K562 (cell line): ENCODE measurements around the gene ASPHD2.

Experiments used
- BACH1 ChIP-seq: fragments of 200-800 bp; sonication (Bioruptor generic); IDR thresholded peaks from 2 replicates; pipeline ENCODE4 v1.6.1; 2016; ENCODE audit warnings: missing genetic modification characterization, missing compliant biosample characterization
- CTBP1 ChIP-seq: fragments of 450-650 bp; IDR thresholded peaks from 2 replicates; pipeline ENCODE4 v1.6.1; 2016; ENCODE audit warnings: borderline replicate concordance
- FOXA1 ChIP-seq: fragments of 450-650 bp; IDR thresholded peaks from 2 replicates; pipeline ENCODE4 v1.6.1; 2016; ENCODE audit warnings: mild to moderate bottlenecking, borderline replicate concordance
- NBN ChIP-seq: fragments of 450-650 bp; IDR thresholded peaks from 2 replicates; pipeline ENCODE4 v1.6.1; 2016; ENCODE audit warnings: low read depth, mild to moderate bottlenecking
- POLR2AphosphoS5 ChIP-seq: IDR thresholded peaks from 2 replicates; pipeline ENCODE4 v1.6.1; 2011; ENCODE audit warnings: mild to moderate bottlenecking, low read depth, low read length, moderate library complexity; ENCODE audit not compliant: control insufficient read depth, insufficient read depth
- RBBP5 ChIP-seq: fragments of 200-600 bp; sonication (generic); IDR thresholded peaks from 2 replicates; pipeline ENCODE4 v1.6.1; 2012; ENCODE audit warnings: borderline replicate concordance, mild to moderate bottlenecking, low read length, control low read depth, inconsistent platforms; ENCODE audit not compliant: insufficient read depth, poor library complexity, severe bottlenecking
- SIN3A ChIP-seq, 2 experiments: fragments of 150-350 bp in 1 of 2; IDR thresholded peaks; 2 replicates each; pipeline ENCODE4 v1.6.1; 2011 to 2016; ENCODE audit warnings: borderline replicate concordance in 2 of 2, low read depth in 2 of 2, low read length in 2 of 2, mild to moderate bottlenecking in 2 of 2, moderate library complexity in 2 of 2; ENCODE audit not compliant: control insufficient read depth in 1 of 2
- ZNF707 ChIP-seq: fragments of 250-450 bp; sonication (Bioruptor Pico); conservative IDR thresholded peaks from 2 replicates; pipeline ENCODE4 v1.8.0; 2022; ENCODE audit warnings: inconsistent platforms, mild to moderate bottlenecking, moderate library complexity
- TF ChIP-seq, protein P1 (sequence below), 3 experiments: IDR thresholded peaks in 2 of 3; conservative IDR thresholded peaks in 1 of 3; 2 replicates each; pipeline ENCODE4 v1.5.1; 2011 to 2012; ENCODE audit warnings: low read length in 3 of 3, mild to moderate bottlenecking in 3 of 3, control low read depth in 2 of 3, improper control_type of control experiment in 1 of 3, inconsistent platforms in 1 of 3, low read depth in 1 of 3, mixed read lengths in 1 of 3, moderate library complexity in 1 of 3; ENCODE audit not compliant: insufficient read depth in 2 of 3
- TF ChIP-seq, protein P2 (sequence below): sonication (generic); formaldehyde crosslinking; IDR thresholded peaks from 2 replicates; pipeline ENCODE4 v1.5.0; 2020; ENCODE audit warnings: missing genetic modification reagents
- TF ChIP-seq, protein P3 (sequence below): fragments of 450-650 bp; IDR thresholded peaks from 2 replicates; pipeline ENCODE4 v1.6.1; 2017; ENCODE audit warnings: antibody characterized with exemption, mild to moderate bottlenecking
- TF ChIP-seq, protein P4 (sequence below): sonication (generic); formaldehyde crosslinking; IDR thresholded peaks from 2 replicates; pipeline ENCODE4 v1.8.0; 2023; ENCODE audit warnings: missing genetic modification reagents, mild to moderate bottlenecking, borderline replicate concordance

DNA sequence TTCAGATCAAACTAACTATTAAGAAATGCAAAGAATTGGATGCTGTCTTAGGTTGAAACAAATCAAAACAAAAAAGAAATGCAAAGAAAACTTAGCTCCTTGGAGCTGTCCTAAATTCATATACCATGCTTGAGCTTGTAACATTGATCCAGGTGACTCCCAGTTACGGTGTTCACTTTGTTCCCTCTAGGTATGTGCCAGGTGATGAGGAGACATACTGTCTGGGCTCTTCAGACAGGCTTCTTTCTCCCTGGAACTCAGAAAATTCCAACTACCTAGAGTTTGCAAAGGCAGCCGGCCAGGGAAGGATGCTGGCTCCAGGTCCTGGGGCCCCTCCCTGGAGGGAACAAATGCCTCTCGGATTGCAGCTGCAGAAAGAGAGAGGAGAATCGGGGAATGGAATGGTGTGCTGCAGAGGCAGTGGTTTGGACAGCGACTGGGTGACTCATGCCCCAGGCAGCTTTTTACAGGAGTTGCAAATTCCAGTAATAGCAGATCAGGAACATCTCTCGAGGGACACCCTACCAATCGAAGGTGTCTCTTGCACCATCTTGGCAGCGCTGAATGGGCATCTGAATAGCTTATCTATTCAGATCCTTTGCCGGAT, 12.3 kb upstream of the ASPHD2 start:
- TF ChIP-seq, protein P1, sequence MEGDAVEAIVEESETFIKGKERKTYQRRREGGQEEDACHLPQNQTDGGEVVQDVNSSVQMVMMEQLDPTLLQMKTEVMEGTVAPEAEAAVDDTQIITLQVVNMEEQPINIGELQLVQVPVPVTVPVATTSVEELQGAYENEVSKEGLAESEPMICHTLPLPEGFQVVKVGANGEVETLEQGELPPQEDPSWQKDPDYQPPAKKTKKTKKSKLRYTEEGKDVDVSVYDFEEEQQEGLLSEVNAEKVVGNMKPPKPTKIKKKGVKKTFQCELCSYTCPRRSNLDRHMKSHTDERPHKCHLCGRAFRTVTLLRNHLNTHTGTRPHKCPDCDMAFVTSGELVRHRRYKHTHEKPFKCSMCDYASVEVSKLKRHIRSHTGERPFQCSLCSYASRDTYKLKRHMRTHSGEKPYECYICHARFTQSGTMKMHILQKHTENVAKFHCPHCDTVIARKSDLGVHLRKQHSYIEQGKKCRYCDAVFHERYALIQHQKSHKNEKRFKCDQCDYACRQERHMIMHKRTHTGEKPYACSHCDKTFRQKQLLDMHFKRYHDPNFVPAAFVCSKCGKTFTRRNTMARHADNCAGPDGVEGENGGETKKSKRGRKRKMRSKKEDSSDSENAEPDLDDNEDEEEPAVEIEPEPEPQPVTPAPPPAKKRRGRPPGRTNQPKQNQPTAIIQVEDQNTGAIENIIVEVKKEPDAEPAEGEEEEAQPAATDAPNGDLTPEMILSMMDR (IDR thresholded peaks at IDR 0.05 in 2 of 3, conservative IDR thresholded peaks at IDR 0.05 in 1 of 3; ENCODE audit: insufficient read depth in 2 of 3, low read depth in 1 of 3, low read length in 3 of 3), result no peak
- no peak for TF ChIP-seq RBBP5
- TF ChIP-seq NBN, result no peak
- TF ChIP-seq POLR2AphosphoS5, result no peak
- TF ChIP-seq SIN3A (IDR thresholded peaks at IDR 0.05; ENCODE audit: borderline replicate concordance in 2 of 2, control insufficient read depth in 1 of 2, low read depth in 2 of 2, low read length in 2 of 2), result no peak
- no peak for TF ChIP-seq CTBP1
- TF ChIP-seq, protein P2, sequence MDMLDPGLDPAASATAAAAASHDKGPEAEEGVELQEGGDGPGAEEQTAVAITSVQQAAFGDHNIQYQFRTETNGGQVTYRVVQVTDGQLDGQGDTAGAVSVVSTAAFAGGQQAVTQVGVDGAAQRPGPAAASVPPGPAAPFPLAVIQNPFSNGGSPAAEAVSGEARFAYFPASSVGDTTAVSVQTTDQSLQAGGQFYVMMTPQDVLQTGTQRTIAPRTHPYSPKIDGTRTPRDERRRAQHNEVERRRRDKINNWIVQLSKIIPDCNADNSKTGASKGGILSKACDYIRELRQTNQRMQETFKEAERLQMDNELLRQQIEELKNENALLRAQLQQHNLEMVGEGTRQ, result no peak
- TF ChIP-seq FOXA1, result no peak
- TF ChIP-seq ZNF707, result no peak
- TF ChIP-seq, protein P3, sequence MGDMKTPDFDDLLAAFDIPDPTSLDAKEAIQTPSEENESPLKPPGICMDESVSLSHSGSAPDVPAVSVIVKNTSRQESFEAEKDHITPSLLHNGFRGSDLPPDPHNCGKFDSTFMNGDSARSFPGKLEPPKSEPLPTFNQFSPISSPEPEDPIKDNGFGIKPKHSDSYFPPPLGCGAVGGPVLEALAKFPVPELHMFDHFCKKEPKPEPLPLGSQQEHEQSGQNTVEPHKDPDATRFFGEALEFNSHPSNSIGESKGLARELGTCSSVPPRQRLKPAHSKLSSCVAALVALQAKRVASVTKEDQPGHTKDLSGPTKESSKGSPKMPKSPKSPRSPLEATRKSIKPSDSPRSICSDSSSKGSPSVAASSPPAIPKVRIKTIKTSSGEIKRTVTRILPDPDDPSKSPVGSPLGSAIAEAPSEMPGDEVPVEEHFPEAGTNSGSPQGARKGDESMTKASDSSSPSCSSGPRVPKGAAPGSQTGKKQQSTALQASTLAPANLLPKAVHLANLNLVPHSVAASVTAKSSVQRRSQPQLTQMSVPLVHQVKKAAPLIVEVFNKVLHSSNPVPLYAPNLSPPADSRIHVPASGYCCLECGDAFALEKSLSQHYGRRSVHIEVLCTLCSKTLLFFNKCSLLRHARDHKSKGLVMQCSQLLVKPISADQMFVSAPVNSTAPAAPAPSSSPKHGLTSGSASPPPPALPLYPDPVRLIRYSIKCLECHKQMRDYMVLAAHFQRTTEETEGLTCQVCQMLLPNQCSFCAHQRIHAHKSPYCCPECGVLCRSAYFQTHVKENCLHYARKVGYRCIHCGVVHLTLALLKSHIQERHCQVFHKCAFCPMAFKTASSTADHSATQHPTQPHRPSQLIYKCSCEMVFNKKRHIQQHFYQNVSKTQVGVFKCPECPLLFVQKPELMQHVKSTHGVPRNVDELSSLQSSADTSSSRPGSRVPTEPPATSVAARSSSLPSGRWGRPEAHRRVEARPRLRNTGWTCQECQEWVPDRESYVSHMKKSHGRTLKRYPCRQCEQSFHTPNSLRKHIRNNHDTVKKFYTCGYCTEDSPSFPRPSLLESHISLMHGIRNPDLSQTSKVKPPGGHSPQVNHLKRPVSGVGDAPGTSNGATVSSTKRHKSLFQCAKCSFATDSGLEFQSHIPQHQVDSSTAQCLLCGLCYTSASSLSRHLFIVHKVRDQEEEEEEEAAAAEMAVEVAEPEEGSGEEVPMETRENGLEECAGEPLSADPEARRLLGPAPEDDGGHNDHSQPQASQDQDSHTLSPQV, result no peak
- TF ChIP-seq, protein P4, sequence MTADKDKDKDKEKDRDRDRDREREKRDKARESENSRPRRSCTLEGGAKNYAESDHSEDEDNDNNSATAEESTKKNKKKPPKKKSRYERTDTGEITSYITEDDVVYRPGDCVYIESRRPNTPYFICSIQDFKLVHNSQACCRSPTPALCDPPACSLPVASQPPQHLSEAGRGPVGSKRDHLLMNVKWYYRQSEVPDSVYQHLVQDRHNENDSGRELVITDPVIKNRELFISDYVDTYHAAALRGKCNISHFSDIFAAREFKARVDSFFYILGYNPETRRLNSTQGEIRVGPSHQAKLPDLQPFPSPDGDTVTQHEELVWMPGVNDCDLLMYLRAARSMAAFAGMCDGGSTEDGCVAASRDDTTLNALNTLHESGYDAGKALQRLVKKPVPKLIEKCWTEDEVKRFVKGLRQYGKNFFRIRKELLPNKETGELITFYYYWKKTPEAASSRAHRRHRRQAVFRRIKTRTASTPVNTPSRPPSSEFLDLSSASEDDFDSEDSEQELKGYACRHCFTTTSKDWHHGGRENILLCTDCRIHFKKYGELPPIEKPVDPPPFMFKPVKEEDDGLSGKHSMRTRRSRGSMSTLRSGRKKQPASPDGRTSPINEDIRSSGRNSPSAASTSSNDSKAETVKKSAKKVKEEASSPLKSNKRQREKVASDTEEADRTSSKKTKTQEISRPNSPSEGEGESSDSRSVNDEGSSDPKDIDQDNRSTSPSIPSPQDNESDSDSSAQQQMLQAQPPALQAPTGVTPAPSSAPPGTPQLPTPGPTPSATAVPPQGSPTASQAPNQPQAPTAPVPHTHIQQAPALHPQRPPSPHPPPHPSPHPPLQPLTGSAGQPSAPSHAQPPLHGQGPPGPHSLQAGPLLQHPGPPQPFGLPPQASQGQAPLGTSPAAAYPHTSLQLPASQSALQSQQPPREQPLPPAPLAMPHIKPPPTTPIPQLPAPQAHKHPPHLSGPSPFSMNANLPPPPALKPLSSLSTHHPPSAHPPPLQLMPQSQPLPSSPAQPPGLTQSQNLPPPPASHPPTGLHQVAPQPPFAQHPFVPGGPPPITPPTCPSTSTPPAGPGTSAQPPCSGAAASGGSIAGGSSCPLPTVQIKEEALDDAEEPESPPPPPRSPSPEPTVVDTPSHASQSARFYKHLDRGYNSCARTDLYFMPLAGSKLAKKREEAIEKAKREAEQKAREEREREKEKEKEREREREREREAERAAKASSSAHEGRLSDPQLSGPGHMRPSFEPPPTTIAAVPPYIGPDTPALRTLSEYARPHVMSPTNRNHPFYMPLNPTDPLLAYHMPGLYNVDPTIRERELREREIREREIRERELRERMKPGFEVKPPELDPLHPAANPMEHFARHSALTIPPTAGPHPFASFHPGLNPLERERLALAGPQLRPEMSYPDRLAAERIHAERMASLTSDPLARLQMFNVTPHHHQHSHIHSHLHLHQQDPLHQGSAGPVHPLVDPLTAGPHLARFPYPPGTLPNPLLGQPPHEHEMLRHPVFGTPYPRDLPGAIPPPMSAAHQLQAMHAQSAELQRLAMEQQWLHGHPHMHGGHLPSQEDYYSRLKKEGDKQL (CRISPR knock-in tag), result no peak
- no peak for TF ChIP-seq BACH1
